Measurements from ENCODE around the gene LSR. TPM values are rescaled to one million over a fixed set of nuclear protein-coding genes. Genes with fewer than 3 reads are reported as not detected.
A peak's percentile ranks its signal among the peaks of the same experiment; 100 is the strongest.

The LSR gene
- total RNA-seq, 3 donors from 2014 or later, result 3.7 to 37.5 (median 35.1) TPM

DNA sequence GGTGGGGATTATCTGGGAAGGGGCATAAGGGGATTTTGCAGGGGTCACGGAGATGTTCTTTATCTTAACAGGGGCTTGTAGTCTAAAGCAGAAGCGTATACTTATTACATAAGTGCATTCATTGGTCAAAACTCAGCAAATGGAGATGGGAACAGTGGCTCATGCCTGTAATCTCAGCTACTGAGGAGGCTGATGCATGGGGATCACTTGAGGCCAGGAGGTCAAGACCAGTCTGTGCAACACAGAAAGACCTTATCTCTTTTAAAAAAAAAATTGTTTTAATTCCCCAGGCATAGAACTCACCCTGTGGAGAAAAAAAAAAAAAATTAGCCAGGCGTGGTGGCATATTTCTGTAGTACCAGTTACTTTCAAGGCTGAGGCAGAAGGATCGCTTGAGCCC is 39.2 kb upstream of the LSR start:
- DNase-seq (ENCODE audit: low spot score in 2 of 2), result no peak
- TF ChIP-seq POLR2A (IDR thresholded peaks at IDR 0.05), result no peak
- TF ChIP-seq, protein P1, sequence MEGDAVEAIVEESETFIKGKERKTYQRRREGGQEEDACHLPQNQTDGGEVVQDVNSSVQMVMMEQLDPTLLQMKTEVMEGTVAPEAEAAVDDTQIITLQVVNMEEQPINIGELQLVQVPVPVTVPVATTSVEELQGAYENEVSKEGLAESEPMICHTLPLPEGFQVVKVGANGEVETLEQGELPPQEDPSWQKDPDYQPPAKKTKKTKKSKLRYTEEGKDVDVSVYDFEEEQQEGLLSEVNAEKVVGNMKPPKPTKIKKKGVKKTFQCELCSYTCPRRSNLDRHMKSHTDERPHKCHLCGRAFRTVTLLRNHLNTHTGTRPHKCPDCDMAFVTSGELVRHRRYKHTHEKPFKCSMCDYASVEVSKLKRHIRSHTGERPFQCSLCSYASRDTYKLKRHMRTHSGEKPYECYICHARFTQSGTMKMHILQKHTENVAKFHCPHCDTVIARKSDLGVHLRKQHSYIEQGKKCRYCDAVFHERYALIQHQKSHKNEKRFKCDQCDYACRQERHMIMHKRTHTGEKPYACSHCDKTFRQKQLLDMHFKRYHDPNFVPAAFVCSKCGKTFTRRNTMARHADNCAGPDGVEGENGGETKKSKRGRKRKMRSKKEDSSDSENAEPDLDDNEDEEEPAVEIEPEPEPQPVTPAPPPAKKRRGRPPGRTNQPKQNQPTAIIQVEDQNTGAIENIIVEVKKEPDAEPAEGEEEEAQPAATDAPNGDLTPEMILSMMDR (IDR thresholded peaks at IDR 0.05), result no peak
- no peak for TF ChIP-seq POLR2AphosphoS5 (IDR thresholded peaks at IDR 0.05)
- no peak overlapping the region for H3K27ac ChIP-seq
- no peaks in the 10 kb centered on the region for H3K9me3 ChIP-seq
- H3K27me3 ChIP-seq, result no peaks in the 10 kb centered on the region
- no peak overlapping the region for H3K4me3 ChIP-seq
- no peaks in the 10 kb centered on the region for H3K36me3 ChIP-seq
- intact Hi-C loops (cut with DNase I; ENCODE audit: low total_unique reads), result no loop called here
- H3K4me1 ChIP-seq, result peaks cover 0 to 4% of the 10 kb centered on the region in 2 donors

DNA sequence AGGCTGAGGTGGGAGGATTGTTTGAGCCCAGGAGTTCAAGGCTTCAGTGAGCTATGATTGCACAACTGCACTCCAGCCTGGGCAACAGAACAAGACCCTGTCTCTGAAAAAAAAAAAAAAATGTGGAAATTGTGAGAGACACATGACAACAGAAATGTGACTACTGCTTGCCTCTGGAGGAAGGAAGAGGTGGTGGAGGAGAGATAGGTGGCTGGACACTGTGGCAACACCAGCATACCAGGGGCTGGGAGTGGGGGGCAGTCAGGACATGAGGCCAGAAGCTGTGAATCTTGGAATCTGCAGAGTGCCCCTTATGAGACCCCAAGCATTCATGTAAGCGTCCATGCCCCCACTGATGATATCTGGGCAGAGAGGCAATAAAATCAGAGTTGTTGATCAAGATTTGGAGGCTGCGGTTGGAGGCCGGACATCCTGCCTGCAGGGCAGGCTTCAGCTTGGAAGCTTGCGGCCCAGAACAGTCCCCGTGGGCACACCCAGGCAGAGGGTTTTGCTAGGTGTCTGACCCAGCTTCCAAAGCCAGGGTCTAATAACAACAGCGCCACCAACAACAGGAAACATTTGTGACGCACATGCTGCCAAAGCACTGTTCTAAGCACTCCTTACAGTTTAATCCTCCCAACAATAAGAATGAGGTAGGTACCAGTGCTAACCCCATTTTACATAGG is 37.1 kb upstream of the LSR start:
- H3K27ac ChIP-seq, result peak overlapping the region; percentile 56 to 78
- H3K4me1 ChIP-seq, result peaks cover 0 to 4% of the 10 kb centered on the region in 2 donors
- no peaks in the 10 kb centered on the region for H3K36me3 ChIP-seq
- H3K4me3 ChIP-seq, result no peak overlapping the region
- intact Hi-C loops (cut with DNase I; ENCODE audit: low total_unique reads), result no loop called here
- no peaks in the 10 kb centered on the region for H3K9me3 ChIP-seq
- peak in 1 of 2 donors; percentile 58 for DNase-seq (ENCODE audit: low spot score in 2 of 2)
- TF ChIP-seq, protein P1 (IDR thresholded peaks at IDR 0.05), result no peak
- no peak for TF ChIP-seq POLR2A (IDR thresholded peaks at IDR 0.05)
- no peak for TF ChIP-seq POLR2AphosphoS5 (IDR thresholded peaks at IDR 0.05)
- no peaks in the 10 kb centered on the region for H3K27me3 ChIP-seq

GRCh38 chr19:35212241-35212640 is 36.6 kb upstream of the LSR start:
- Histone ChIP-seq H3K4me3 (no peak overlapping the region), H3K4me1 (peaks cover 0 to 4% of the 10 kb centered on the region in 2 donors), H3K27me3 (no peaks in the 10 kb centered on the region), H3K36me3 (no peaks in the 10 kb centered on the region), H3K27ac (peak overlapping the region; percentile 56 to 78), H3K9me3 (no peaks in the 10 kb centered on the region)
- intact Hi-C loops (cut with DNase I; ENCODE audit: low total_unique reads), result no loop called here
- TF ChIP-seq POLR2A (IDR thresholded peaks at IDR 0.05) (no peak), POLR2AphosphoS5 (IDR thresholded peaks at IDR 0.05) (no peak)
- TF ChIP-seq, protein P1 (IDR thresholded peaks at IDR 0.05), result no peak
- DNase-seq (ENCODE audit: low spot score in 2 of 2), result no peak

- intact Hi-C loops (cut with DNase I; ENCODE audit: low total_unique reads), result no loop called here
- TF ChIP-seq, protein P1 (IDR thresholded peaks at IDR 0.05), result no peak
- peak; percentile 65 to 73 (median 71) for TF ChIP-seq POLR2AphosphoS5 (IDR thresholded peaks at IDR 0.05)
- peak; percentile 55 to 74 for DNase-seq (ENCODE audit: low spot score in 2 of 2)
- Histone ChIP-seq H3K4me1 (peaks cover 0 to 4% of the 10 kb centered on the region in 2 donors), H3K9me3 (no peaks in the 10 kb centered on the region), H3K27ac (peak overlapping the region; percentile 78 to 93), H3K36me3 (no peaks in the 10 kb centered on the region), H3K4me3 (peak overlapping the region in 1 of 3 donors; percentile 37), H3K27me3 (no peaks in the 10 kb centered on the region)
Measured at GRCh38 chr19:35213663-35214632, 34.9 kb upstream of the LSR start.
